Stimulated activated memory B cell treated with anti-CD40 and anti-IgM and Interleukin-4, amounts not matched to agents 10 μg/mL and 1 μg/mL and 100 μg/mL, for 72 hours (primary cell): Measurements from ENCODE around the gene ATP10D.

ENCODE experiments used
- ATAC-seq: fragments of 150-1000 bp; cut with Tn5 transposase; 2 replicates; pipeline ENCODE4 v1.10.0; 2021
- H3K27ac Mint-ChIP-seq: one replicate; pipeline ENCODE4 v1.8.0; 2022; ENCODE audit warnings: mild to moderate bottlenecking, mixed read lengths
- H3K27me3 Mint-ChIP-seq: one replicate; pipeline ENCODE4 v1.8.0; 2022; ENCODE audit warnings: mixed read lengths
- H3K36me3 Mint-ChIP-seq: one replicate; pipeline ENCODE4 v1.8.0; 2022; ENCODE audit warnings: mixed read lengths
- H3K4me1 Mint-ChIP-seq: one replicate; pipeline ENCODE4 v1.8.0; 2022; ENCODE audit warnings: mixed read lengths
- H3K4me3 Mint-ChIP-seq: one replicate; pipeline ENCODE4 v1.8.0; 2022; ENCODE audit warnings: mild to moderate bottlenecking, moderate library complexity, mixed read lengths
- H3K9me3 Mint-ChIP-seq: one replicate; pipeline ENCODE4 v1.8.0; 2022; ENCODE audit warnings: mixed read lengths

ATP10D gene

GRCh38 chr4:47485047-47485692 lies at the start of gene ATP10D:
TSS of gene ATP10D (plus strand) at chr4:47485275. CDS start at chr4:47512541, 27,266 bp downstream.
- Mint-ChIP-seq H3K27me3 (no peaks in the 10 kb centered on the region), H3K36me3 (no peaks in the 10 kb centered on the region), H3K27ac (peak within 1 kb of the TSS; percentile 97), H3K4me1 (peaks cover 43% of the 10 kb centered on the region), H3K4me3 (peak within 1 kb of the TSS; percentile 92), H3K9me3 (no peaks in the 10 kb centered on the region)
- ATAC-seq: peak; percentile 99

GRCh38 chr4:47442980-47443379 lies 42.1 kb upstream of the ATP10D start:
- Mint-ChIP-seq H3K27ac (peak overlapping the region; percentile 15), H3K4me1 (peaks cover 19% of the 10 kb centered on the region), H3K4me3 (no peak overlapping the region), H3K27me3 (no peaks in the 10 kb centered on the region), H3K36me3 (peaks cover 6% of the 10 kb centered on the region), H3K9me3 (no peaks in the 10 kb centered on the region)
- peak; percentile 45 for ATAC-seq

- no peaks in the 10 kb centered on the region for H3K27me3 Mint-ChIP-seq
- peaks cover 19% of the 10 kb centered on the region for H3K4me1 Mint-ChIP-seq
- no peak overlapping the region for H3K4me3 Mint-ChIP-seq
- H3K9me3 Mint-ChIP-seq: no peaks in the 10 kb centered on the region
- H3K27ac Mint-ChIP-seq: no peak overlapping the region
- H3K36me3 Mint-ChIP-seq: peaks cover 17% of the 10 kb centered on the region
- ATAC-seq: no peak
Measured at GRCh38 chr4:47444031-47444430, 41.0 kb upstream of the ATP10D start.

DNA sequence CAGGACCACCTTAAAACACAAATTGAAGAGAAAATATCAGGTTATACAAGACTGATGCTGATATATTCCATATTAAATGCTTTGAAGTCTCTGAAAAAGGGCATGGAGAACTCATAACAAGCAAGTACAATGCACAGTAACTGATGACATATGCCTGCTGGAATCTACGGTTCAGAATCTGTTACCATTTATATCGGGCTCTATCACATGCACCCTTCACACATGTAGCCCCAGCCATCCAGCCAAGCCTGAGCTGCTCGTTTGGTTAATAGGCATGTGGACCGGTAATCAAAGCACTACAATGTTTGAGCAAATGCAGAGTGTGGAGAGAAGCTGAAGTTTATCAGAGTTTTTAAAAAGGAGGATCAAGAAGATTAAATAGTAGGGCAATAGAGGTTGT lies 33.4 kb upstream of the ATP10D start:
- Mint-ChIP-seq H3K9me3 (no peaks in the 10 kb centered on the region), H3K4me1 (peaks cover 6% of the 10 kb centered on the region), H3K27ac (no peak overlapping the region), H3K36me3 (peaks cover 67% of the 10 kb centered on the region), H3K27me3 (no peaks in the 10 kb centered on the region), H3K4me3 (no peak overlapping the region)
- ATAC-seq: no peak

GRCh38 chr4:47462799-47463234 lies 22.3 kb upstream of the ATP10D start:
- peaks cover 18% of the 10 kb centered on the region for H3K36me3 Mint-ChIP-seq
- H3K27me3 Mint-ChIP-seq: no peaks in the 10 kb centered on the region

GRCh38 chr4:47463235-47463956 lies 21.7 kb upstream of the ATP10D start, which contains the start of gene COMMD8:
TSS of gene COMMD8 (minus strand) at chr4:47463702. CDS start at chr4:47463651, 51 bp downstream.
- no peaks in the 10 kb centered on the region for H3K9me3 Mint-ChIP-seq
- peak; percentile 96 for ATAC-seq
- peaks cover 55% of the 10 kb centered on the region for H3K4me1 Mint-ChIP-seq
- H3K4me3 Mint-ChIP-seq: peak within 1 kb of the TSS; percentile 93
- H3K27me3 Mint-ChIP-seq: no peaks in the 10 kb centered on the region
- H3K36me3 Mint-ChIP-seq: peaks cover 12% of the 10 kb centered on the region
- peak within 1 kb of the TSS; percentile 92 for H3K27ac Mint-ChIP-seq

More at GRCh38 chr4:47462799-47463234, 22.3 kb upstream of the ATP10D start:
- peaks cover 55% of the 10 kb centered on the region for H3K4me1 Mint-ChIP-seq
- peak overlapping the region; percentile 93 for H3K4me3 Mint-ChIP-seq
- ATAC-seq: peak; percentile 9
- H3K27ac Mint-ChIP-seq: peak overlapping the region; percentile 92
- H3K9me3 Mint-ChIP-seq: no peaks in the 10 kb centered on the region

GRCh38 chr4:47465004-47465403 lies 20.1 kb upstream of the ATP10D start:
- peak; percentile 37 for ATAC-seq
- Mint-ChIP-seq H3K4me3 (no peak overlapping the region), H3K9me3 (no peaks in the 10 kb centered on the region)

DNA sequence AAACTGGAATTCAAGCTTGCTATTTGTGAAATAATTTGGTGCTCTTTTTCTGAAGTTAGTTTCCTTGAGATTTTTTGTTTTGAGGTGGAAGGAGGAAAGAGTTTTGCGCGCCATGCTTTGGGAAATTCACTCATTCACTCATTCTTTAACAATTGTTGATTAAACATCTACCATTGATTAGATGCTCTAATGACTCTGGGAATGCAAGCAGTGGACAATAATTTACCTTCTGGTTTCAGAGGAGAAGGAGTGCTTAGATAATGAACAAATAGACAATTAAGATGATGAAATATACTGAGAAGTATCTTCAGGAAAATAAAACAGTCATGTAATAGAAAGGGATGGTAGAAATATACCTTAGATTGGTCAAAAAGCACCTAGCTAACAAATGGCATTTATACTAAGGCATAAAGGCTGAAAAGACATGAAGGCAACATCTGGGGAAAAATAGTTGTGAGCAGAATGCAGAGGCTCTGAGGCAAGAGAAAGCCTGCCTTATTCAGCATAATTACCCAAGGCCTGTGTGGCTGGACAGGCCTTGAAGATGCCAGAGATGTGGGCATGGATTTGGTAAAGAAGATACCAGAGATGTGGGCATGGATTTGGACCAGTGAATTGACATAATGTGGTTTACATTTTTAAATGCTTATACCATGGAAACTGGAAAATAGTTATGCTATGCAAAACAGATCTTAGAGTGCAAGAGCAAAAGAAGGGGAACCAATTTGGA lies 18.9 kb upstream of the ATP10D start:
- no peak overlapping the region for H3K4me3 Mint-ChIP-seq
- H3K27me3 Mint-ChIP-seq: no peaks in the 10 kb centered on the region
- H3K36me3 Mint-ChIP-seq: no peaks in the 10 kb centered on the region
- peaks cover 42% of the 10 kb centered on the region for H3K4me1 Mint-ChIP-seq
- H3K9me3 Mint-ChIP-seq: no peaks in the 10 kb centered on the region
- no peak for ATAC-seq
- peak overlapping the region; percentile 54 for H3K27ac Mint-ChIP-seq

More at GRCh38 chr4:47465004-47465403, 20.1 kb upstream of the ATP10D start:
- Mint-ChIP-seq H3K4me1 (peaks cover 50% of the 10 kb centered on the region), H3K27me3 (no peaks in the 10 kb centered on the region), H3K27ac (peak overlapping the region; percentile 54), H3K36me3 (no peaks in the 10 kb centered on the region)

DNA sequence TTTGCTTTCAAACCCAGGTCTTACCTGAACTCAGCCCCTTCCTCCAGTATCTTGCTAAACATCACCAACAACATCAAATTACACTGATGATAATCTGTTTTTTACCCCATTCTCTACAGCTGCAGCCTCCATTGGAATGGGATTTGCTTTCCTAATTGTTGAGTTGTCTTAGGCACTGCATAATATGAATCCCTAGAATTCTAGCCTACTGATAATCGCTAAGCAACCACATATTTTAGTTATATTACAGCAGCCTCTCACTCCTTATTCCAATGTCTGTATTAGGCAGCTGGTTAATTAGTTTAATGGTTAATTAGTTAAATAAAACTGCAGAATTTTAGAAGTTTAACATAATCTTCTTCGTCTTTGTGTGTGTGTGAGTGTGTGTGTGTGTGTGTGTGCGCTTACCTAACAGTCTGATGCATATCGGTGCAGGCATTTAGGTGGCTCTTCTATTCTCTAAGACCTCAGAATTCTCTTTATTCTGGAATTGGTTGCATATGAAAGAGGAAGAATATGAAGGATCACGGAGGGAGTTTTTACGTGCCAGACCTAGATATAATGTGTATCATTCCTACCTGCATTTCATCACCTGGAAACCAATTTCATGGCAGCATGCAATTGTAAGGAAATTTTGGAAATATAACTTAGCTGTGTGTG lies 16.2 kb upstream of the ATP10D start:
- H3K27me3 Mint-ChIP-seq: no peaks in the 10 kb centered on the region

GRCh38 chr4:47469951-47470350 lies 15.1 kb upstream of the ATP10D start:
- H3K27me3 Mint-ChIP-seq: no peaks in the 10 kb centered on the region
- no peak overlapping the region for H3K4me3 Mint-ChIP-seq
- H3K4me1 Mint-ChIP-seq: peaks cover 19% of the 10 kb centered on the region
- no peak overlapping the region for H3K27ac Mint-ChIP-seq
- no peaks in the 10 kb centered on the region for H3K36me3 Mint-ChIP-seq
- no peak for ATAC-seq
- H3K9me3 Mint-ChIP-seq: no peaks in the 10 kb centered on the region

More for the DNA sequence above, 16.2 kb upstream of the ATP10D start:
- no peak for ATAC-seq
- Mint-ChIP-seq H3K4me1 (peaks cover 21% of the 10 kb centered on the region), H3K9me3 (no peaks in the 10 kb centered on the region), H3K27ac (no peak overlapping the region), H3K4me3 (no peak overlapping the region), H3K36me3 (no peaks in the 10 kb centered on the region)

GRCh38 chr4:47471064-47471463 lies 14.0 kb upstream of the ATP10D start:
- Mint-ChIP-seq H3K27ac (no peak overlapping the region), H3K27me3 (no peaks in the 10 kb centered on the region), H3K36me3 (no peaks in the 10 kb centered on the region), H3K9me3 (no peaks in the 10 kb centered on the region), H3K4me3 (no peak overlapping the region), H3K4me1 (peaks cover 9% of the 10 kb centered on the region)
- ATAC-seq: no peak

DNA sequence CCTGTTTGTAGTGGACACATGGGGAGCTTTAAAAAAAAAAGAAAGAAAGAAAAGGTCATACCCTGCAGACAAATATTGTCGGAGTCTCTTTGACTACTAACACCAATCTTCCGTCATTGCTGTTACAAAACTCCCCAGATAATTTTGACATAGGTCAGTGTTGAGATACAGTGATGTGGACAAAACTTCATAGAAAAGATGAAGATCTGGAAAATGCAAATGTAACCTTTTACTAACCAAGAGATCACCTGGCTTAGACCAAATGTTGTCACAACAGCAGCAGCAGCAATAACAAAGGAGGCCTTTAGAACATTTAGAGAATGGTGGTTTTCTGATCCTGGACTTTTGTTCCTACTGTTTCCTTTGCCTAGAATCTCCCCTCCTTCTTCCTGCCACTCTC lies 13.5 kb upstream of the ATP10D start:
- no peak overlapping the region for H3K27ac Mint-ChIP-seq
- ATAC-seq: no peak
- no peaks in the 10 kb centered on the region for H3K36me3 Mint-ChIP-seq
- peaks cover 4% of the 10 kb centered on the region for H3K4me1 Mint-ChIP-seq
- H3K9me3 Mint-ChIP-seq: no peaks in the 10 kb centered on the region
- no peaks in the 10 kb centered on the region for H3K27me3 Mint-ChIP-seq
- H3K4me3 Mint-ChIP-seq: no peak overlapping the region

GRCh38 chr4:47473141-47473750 lies 11.8 kb upstream of the ATP10D start:
- no peak for ATAC-seq
- Mint-ChIP-seq H3K4me1 (no peaks in the 10 kb centered on the region), H3K27ac (no peak overlapping the region)

DNA sequence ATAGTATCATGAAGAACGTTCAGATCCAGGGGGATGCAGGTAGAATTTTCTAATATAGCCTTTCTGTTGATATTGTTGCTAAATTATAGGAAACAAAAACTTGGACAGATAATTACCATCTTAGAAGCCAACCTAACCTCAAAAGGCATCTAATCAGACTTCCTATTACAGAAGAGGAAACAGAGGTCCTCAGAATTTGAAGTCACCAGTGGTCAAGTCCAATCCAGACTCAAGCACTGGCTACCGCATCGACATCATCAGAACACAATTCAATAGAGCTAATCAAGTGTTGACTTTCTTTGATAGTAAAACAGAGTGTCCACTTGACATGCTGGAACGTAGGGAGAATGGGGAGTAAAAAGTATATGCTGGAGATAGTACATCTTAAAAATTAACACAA lies 10.3 kb upstream of the ATP10D start:
- H3K27ac Mint-ChIP-seq: no peak overlapping the region
- no peaks in the 10 kb centered on the region for H3K9me3 Mint-ChIP-seq
- no peaks in the 10 kb centered on the region for H3K36me3 Mint-ChIP-seq
- ATAC-seq: no peak
- H3K4me1 Mint-ChIP-seq: no peaks in the 10 kb centered on the region
- H3K27me3 Mint-ChIP-seq: no peaks in the 10 kb centered on the region
- no peak overlapping the region for H3K4me3 Mint-ChIP-seq

More at GRCh38 chr4:47473141-47473750, 11.8 kb upstream of the ATP10D start:
- Mint-ChIP-seq H3K9me3 (no peaks in the 10 kb centered on the region), H3K36me3 (no peaks in the 10 kb centered on the region), H3K4me3 (no peak overlapping the region), H3K27me3 (no peaks in the 10 kb centered on the region)
